Parathyroid adenoma (tissue), 2 donors: ENCODE results near the gene CNTN1.

Experiments
- H2AFZ ChIP-seq: fragments of 300-600 bp; sonication (generic); one replicate; pipeline ENCODE4 v1.7.0; 2017; ENCODE audit warnings: antibody characterized with exemption, mild to moderate bottlenecking
- H3K27ac ChIP-seq: fragments of 300-600 bp; sonication (generic); one replicate; pipeline ENCODE4 v1.7.0; 2017
- H3K27me3 ChIP-seq: fragments of 300-600 bp; sonication (generic); one replicate; pipeline ENCODE4 v1.7.0; 2017; ENCODE audit warnings: low read length; ENCODE audit not compliant: control insufficient read depth, insufficient read depth
- H3K36me3 ChIP-seq: fragments of 300-600 bp; sonication (generic); one replicate; pipeline ENCODE4 v1.7.0; 2017; ENCODE audit warnings: low read length; ENCODE audit not compliant: control insufficient read depth, insufficient read depth
- H3K4me1 ChIP-seq: fragments of 300-600 bp; sonication (generic); one replicate; pipeline ENCODE4 v1.7.0; 2017; ENCODE audit warnings: control low read depth
- H3K4me2 ChIP-seq: fragments of 300-600 bp; sonication (generic); one replicate; pipeline ENCODE4 v1.7.0; 2017; ENCODE audit warnings: low read length
- H3K4me3 ChIP-seq: fragments of 300-600 bp; sonication (generic); one replicate; pipeline ENCODE4 v1.7.0; 2017; ENCODE audit warnings: low read depth, low read length
- H3K79me2 ChIP-seq: fragments of 300-600 bp; sonication (generic); one replicate; pipeline ENCODE4 v1.7.0; 2017; ENCODE audit warnings: control low read depth
- H3K9ac ChIP-seq: fragments of 300-600 bp; sonication (generic); one replicate; pipeline ENCODE4 v1.7.0; 2017; ENCODE audit warnings: mild to moderate bottlenecking
- H3K9me3 ChIP-seq: fragments of 300-600 bp; sonication (generic); one replicate; pipeline ENCODE4 v1.7.0; 2017; ENCODE audit warnings: low read length; ENCODE audit not compliant: control insufficient read depth
- TF ChIP-seq, protein P1 (sequence below): fragments of 300-600 bp; sonication (generic); IDR thresholded peaks from one replicate; pipeline ENCODE4 v1.7.0; 2017; ENCODE audit warnings: antibody characterized with exemption, mild to moderate bottlenecking
- donor health status: primary hyperparathyroidism.

CNTN1 gene

DNA sequence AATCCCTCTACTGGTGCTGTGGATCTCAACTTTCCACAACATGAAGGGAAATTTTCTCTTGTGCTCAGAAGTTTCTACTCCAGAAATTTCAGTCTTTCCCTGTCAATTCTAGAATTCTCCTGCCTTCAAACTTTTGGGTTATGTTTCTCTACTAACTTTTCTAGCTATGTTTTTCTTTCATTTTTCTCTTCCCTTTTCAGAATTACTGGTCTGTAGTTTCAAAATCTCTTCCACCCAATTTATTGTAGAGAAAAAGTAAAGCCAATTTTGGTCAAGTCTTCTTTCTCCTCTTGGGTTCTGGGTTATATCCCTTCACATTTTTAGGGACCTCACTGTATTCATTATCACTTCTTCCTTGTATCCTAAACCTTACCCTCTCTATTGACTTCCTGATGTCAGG, 18.9 kb downstream of the CNTN1 start:
- no peak overlapping the region for H3K4me2 ChIP-seq
- no peaks in the 10 kb centered on the region for H3K36me3 ChIP-seq
- H3K27ac ChIP-seq, result no peak overlapping the region
- H3K27me3 ChIP-seq, result no peaks in the 10 kb centered on the region
- H3K79me2 ChIP-seq, result no peaks in the 10 kb centered on the region
- H3K4me3 ChIP-seq, result no peak overlapping the region
- no peak overlapping the region for H2AFZ ChIP-seq
- no peaks in the 10 kb centered on the region for H3K4me1 ChIP-seq
- TF ChIP-seq, protein P1, sequence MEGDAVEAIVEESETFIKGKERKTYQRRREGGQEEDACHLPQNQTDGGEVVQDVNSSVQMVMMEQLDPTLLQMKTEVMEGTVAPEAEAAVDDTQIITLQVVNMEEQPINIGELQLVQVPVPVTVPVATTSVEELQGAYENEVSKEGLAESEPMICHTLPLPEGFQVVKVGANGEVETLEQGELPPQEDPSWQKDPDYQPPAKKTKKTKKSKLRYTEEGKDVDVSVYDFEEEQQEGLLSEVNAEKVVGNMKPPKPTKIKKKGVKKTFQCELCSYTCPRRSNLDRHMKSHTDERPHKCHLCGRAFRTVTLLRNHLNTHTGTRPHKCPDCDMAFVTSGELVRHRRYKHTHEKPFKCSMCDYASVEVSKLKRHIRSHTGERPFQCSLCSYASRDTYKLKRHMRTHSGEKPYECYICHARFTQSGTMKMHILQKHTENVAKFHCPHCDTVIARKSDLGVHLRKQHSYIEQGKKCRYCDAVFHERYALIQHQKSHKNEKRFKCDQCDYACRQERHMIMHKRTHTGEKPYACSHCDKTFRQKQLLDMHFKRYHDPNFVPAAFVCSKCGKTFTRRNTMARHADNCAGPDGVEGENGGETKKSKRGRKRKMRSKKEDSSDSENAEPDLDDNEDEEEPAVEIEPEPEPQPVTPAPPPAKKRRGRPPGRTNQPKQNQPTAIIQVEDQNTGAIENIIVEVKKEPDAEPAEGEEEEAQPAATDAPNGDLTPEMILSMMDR, result no peak
- no peaks in the 10 kb centered on the region for H3K9me3 ChIP-seq
- no peak overlapping the region for H3K9ac ChIP-seq

DNA sequence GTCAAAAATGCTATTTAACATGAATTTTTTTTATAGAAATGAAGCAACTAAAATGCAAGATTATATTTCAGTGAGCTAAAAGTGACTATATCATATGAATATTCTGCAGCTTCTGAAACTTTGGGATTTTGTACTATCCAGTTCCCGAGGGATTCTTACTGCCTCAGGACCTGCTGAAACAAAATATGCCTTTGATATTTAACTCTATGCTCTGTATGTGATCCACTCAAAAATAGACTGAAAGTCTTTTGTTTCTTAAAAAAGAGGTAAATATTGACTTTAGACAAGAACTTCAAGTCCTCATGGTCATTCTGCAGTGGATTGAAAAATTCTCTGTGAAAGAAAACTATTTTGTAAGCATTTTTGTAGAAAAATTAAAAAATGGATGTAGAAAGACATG, 22.4 kb downstream of the CNTN1 start:
- H3K4me1 ChIP-seq, result no peaks in the 10 kb centered on the region
- no peaks in the 10 kb centered on the region for H3K36me3 ChIP-seq
- no peak overlapping the region for H3K4me3 ChIP-seq
- no peak overlapping the region for H3K27ac ChIP-seq
- H3K79me2 ChIP-seq, result no peaks in the 10 kb centered on the region
- H3K27me3 ChIP-seq, result no peaks in the 10 kb centered on the region
- no peak overlapping the region for H3K9ac ChIP-seq
- TF ChIP-seq, protein P1, result no peak
- no peaks in the 10 kb centered on the region for H3K9me3 ChIP-seq
- H2AFZ ChIP-seq, result no peak overlapping the region
- H3K4me2 ChIP-seq, result no peak overlapping the region

DNA sequence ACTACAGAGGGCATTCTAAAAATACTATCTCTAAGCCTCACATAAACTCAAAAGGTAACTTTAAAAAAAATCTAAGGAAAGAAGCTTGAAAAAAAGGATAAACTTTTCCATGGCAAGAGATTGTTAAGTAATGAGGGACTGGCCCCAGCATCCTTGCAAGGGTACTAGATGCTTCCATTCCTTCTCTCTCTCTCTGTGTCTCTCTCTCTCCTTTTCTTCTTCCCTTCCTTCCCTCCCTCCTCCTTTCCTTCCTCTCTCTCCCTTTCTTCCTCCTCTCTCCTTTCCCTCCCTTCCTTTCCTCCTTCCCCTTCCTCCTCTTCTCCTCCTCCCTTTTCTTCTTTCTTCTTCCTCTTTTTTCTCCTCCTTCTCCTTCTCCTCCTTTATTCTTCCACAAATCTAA, 23.8 kb downstream of the CNTN1 start:
- no peaks in the 10 kb centered on the region for H3K36me3 ChIP-seq
- H3K4me1 ChIP-seq, result no peaks in the 10 kb centered on the region
- H2AFZ ChIP-seq, result no peak overlapping the region
- no peak overlapping the region for H3K9ac ChIP-seq
- H3K27ac ChIP-seq, result no peak overlapping the region
- no peaks in the 10 kb centered on the region for H3K27me3 ChIP-seq
- no peaks in the 10 kb centered on the region for H3K9me3 ChIP-seq
- TF ChIP-seq, protein P1, result no peak
- no peaks in the 10 kb centered on the region for H3K79me2 ChIP-seq
- H3K4me2 ChIP-seq, result no peak overlapping the region
- no peak overlapping the region for H3K4me3 ChIP-seq

GRCh38 chr12:40717576-40717975, 25.3 kb downstream of the CNTN1 start:
- Histone ChIP-seq H3K36me3 (no peaks in the 10 kb centered on the region), H3K4me1 (no peaks in the 10 kb centered on the region)
- TF ChIP-seq, protein P1, result no peak

DNA sequence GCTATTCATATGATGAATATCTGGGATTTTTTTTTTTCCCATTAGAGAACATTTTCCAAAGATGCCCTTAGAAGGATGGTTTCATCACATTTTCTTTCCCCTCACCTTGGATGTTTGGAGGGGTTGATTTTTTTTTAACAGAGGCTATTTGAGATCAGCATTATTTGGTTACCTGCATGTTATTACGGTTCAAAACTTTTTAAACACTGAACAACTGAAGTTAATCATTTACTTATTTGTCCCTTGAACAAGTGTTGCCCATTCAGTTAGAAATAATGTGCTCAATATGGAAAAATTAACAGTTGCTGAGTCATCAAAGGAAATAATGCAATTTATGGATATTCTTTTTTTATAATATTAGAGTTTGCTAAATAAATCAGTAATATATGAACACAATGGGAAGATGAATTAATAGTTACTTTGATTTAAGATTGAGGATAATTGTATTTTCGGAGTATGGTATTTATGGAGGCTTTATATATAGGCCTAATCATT, 26.7 kb downstream of the CNTN1 start:
- TF ChIP-seq, protein P1, result no peak
- no peaks in the 10 kb centered on the region for H3K79me2 ChIP-seq
- H2AFZ ChIP-seq, result no peak overlapping the region
- no peak overlapping the region for H3K4me3 ChIP-seq
- H3K27me3 ChIP-seq, result no peaks in the 10 kb centered on the region
- H3K4me2 ChIP-seq, result no peak overlapping the region
- H3K9ac ChIP-seq, result no peak overlapping the region
- no peaks in the 10 kb centered on the region for H3K4me1 ChIP-seq
- H3K9me3 ChIP-seq, result no peaks in the 10 kb centered on the region
- no peaks in the 10 kb centered on the region for H3K36me3 ChIP-seq
- no peak overlapping the region for H3K27ac ChIP-seq

More at GRCh38 chr12:40717576-40717975, 25.3 kb downstream of the CNTN1 start:
- Histone ChIP-seq H3K4me2 (no peak overlapping the region), H3K27ac (no peak overlapping the region), H3K9me3 (no peaks in the 10 kb centered on the region), H3K27me3 (no peaks in the 10 kb centered on the region), H3K9ac (no peak overlapping the region), H3K79me2 (no peaks in the 10 kb centered on the region), H2AFZ (no peak overlapping the region), H3K4me3 (no peak overlapping the region)
